KOPT-K1 (cell line): ENCODE results near the gene ZNF586.
A peak's percentile ranks its signal among the peaks of the same experiment; 100 is the strongest.
"Not testable (repeated sequence)": the region's sequence is repeated elsewhere in the genome, so short reads cannot be mapped to it uniquely, and the experiment has no call there.

ENCODE experiments used
- H3K27ac ChIP-seq: fragments of 200-600 bp; sonication (generic); 2 replicates; pipeline ENCODE4 v1.5.1; 2016; ENCODE audit warnings: antibody characterized with exemption, mild to moderate bottlenecking, low read depth, low read length; ENCODE audit not compliant: poor library complexity, severe bottlenecking
- H3K36me3 ChIP-seq: fragments of 200-600 bp; sonication (generic); 2 replicates; pipeline ENCODE4 v1.5.1; 2017; ENCODE audit warnings: antibody characterized with exemption, mild to moderate bottlenecking, low read length, moderate library complexity; ENCODE audit not compliant: insufficient read depth
- H3K9me3 ChIP-seq: fragments of 200-600 bp; sonication (generic); 2 replicates; pipeline ENCODE4 v1.5.1; 2017; ENCODE audit warnings: antibody characterized with exemption, low read length, mild to moderate bottlenecking; ENCODE audit not compliant: insufficient read depth, poor library complexity, severe bottlenecking

ZNF586 gene

GRCh38 chr19:57769345-57770131, at the start of gene ZNF586:
TSS of gene ZNF586 (plus strand) at chr19:57769676. CDS start at chr19:57769843, 167 bp downstream.
- peak within 1 kb of the TSS; percentile 54 for H3K27ac ChIP-seq
- peaks cover 39% of the 10 kb centered on the region for H3K36me3 ChIP-seq
- no peaks in the 10 kb centered on the region for H3K9me3 ChIP-seq

GRCh38 chr19:57719901-57720519, 49.5 kb upstream of the ZNF586 start:
- Histone ChIP-seq H3K27ac (no peak overlapping the region), H3K36me3 (peaks cover 53% of the 10 kb centered on the region), H3K9me3 (peaks cover 23% of the 10 kb centered on the region)

- H3K9me3 ChIP-seq, result peaks cover 23% of the 10 kb centered on the region
- H3K27ac ChIP-seq, result no peak overlapping the region
- H3K36me3 ChIP-seq, result peaks cover 53% of the 10 kb centered on the region
Measured at GRCh38 chr19:57720878-57721277, 48.6 kb upstream of the ZNF586 start.

DNA sequence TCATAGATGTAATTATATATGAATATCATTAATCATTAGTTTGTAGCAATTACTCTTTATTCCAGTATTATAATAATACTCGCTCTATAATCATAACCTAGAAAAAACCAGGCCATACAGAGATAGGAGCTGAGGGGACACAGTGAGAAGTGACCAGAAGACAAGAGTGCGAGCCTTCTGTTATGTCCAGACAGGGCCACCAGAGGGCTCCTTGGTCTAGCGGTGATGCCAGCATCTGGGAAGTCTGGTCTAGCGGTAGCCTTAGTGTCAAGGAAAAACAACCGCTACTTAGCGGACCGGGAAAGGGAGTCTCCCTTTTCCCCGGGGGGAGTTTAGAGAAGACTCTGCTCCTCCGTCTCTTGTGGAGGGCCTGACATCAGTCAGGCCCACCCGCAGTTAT, 31.2 kb upstream of the ZNF586 start:
- not testable (repeated sequence) for H3K9me3 ChIP-seq, H3K36me3 ChIP-seq, H3K27ac ChIP-seq

DNA sequence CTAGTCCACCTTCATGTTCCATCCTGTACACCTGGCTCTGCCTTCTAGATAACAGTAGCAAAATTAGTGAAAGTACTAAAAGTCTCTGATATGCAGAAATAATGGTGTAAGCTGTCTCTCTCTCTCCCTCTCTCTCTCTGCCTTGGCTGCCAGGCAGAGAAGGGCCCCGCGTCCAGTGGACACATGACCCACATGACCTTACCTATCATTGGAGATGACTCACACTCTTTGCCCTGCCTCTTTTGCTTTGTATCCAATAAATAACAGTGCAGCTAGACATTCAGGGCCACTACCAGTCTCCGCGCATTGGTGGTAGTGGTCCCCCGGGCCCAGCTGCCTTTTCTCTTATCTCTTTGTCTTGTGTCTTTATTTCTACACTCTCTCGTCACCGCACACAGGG, 30.7 kb upstream of the ZNF586 start:
- not testable (repeated sequence) for H3K36me3 ChIP-seq, H3K27ac ChIP-seq, H3K9me3 ChIP-seq

- peaks cover 38% of the 10 kb centered on the region for H3K36me3 ChIP-seq
- H3K9me3 ChIP-seq, result no peaks in the 10 kb centered on the region
- H3K27ac ChIP-seq, result peak within 1 kb of the TSS; percentile 78
Measured at GRCh38 chr19:57746580-57747471, 22.6 kb upstream of the ZNF586 start, which contains the start of gene ZNF776. TSS of gene ZNF776 (plus strand) at chr19:57746815. CDS start at chr19:57747059, 244 bp downstream.

- Histone ChIP-seq H3K27ac (peak overlapping the region; percentile 78), H3K9me3 (no peaks in the 10 kb centered on the region), H3K36me3 (peaks cover 44% of the 10 kb centered on the region)
Measured at GRCh38 chr19:57747472-57747807, 22.0 kb upstream of the ZNF586 start.

- H3K27ac ChIP-seq, result peak overlapping the region; percentile 78
- H3K36me3 ChIP-seq, result peaks cover 50% of the 10 kb centered on the region
- no peaks in the 10 kb centered on the region for H3K9me3 ChIP-seq
Measured at GRCh38 chr19:57748029-57748428, 21.4 kb upstream of the ZNF586 start.

DNA sequence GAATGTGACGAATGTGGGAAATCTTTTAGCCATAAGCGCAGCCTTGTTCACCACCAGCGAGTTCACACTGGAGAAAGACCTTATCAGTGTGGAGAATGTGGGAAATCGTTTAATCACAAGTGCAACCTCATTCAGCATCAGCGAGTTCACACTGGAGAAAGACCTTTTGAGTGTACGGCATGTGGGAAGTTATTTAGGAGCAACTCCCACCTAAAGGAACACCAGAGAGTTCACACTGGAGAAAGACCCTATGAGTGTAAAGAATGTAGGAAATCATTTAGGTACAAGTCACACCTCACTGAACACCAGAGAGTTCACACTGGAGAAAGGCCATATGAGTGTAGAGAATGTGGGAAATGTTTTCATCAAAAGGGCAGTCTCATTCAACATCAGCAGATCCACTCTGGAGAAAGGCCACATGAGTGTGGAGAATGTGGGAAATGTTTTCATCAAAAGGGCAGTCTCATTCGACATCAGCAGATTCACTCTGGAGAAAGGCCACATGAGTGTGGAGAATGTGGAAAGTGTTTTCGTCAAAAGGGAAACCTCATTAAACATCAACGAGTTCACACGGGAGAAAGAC, 15.3 kb upstream of the ZNF586 start:
- no peaks in the 10 kb centered on the region for H3K9me3 ChIP-seq
- H3K27ac ChIP-seq, result no peak overlapping the region
- H3K36me3 ChIP-seq, result peaks cover 100% of the 10 kb centered on the region

DNA sequence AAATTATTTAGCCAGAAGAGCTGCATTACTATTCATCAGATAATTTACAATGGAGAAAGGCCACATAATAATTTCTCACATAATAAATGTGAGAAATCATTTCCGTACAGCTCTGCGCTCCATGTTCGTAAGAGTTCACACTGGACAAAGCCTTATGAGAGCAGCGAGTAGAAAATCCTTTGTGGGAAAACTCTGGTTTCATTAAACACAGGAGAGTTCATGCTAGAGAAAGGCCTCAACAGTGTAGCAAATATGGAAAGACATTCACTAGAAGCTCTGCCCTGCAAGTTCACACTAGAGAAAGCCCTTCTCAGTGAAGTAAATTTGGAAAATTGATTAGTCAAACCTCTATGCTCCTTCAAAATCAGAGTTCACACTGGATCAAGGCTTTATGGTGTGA, 14.4 kb upstream of the ZNF586 start:
- Histone ChIP-seq H3K27ac (no peak overlapping the region), H3K36me3 (peaks cover 100% of the 10 kb centered on the region)

DNA sequence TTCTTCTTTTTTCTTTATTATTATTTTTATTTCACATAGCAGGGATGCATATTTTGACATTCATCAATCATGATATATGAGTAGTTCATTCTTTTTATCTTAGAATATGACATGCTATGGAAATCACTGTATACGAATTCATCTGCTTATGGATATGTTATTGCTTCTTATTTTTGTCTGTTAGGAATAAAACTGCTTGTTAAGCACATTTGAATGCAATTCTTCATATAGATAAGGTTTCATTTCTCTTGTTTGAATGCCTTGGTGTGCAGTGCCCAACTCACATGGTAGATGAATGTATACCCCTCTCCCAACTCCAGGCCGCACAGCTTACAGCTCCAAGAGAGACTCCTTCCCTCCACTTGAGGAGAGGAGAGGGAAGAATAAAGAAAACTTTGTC, 11.5 kb upstream of the ZNF586 start:
- Histone ChIP-seq H3K9me3 (no peaks in the 10 kb centered on the region), H3K36me3 (peaks cover 95% of the 10 kb centered on the region), H3K27ac (no peak overlapping the region)

More for the DNA sequence above, 14.4 kb upstream of the ZNF586 start:
- H3K9me3 ChIP-seq, result no peaks in the 10 kb centered on the region

DNA sequence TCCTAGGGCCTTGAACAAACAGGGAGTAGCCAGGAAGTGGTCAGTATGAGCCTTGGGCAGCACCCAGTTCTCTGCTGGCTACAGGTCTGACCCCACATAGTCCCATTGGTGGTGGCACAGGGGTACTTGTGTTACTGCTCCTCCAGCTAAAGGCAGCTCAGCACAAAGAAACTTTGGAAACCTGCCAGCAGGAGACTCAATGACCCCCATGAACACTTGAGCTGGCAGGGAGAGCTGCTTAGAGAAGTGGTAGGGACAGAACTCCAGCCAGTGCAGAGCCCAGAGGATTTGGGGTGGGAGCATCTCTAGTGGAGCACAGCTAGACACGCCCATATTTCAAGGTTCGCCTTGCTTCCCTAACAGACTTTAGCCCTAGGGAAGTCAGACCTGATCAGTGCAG, 10.4 kb upstream of the ZNF586 start:
- Histone ChIP-seq H3K9me3 (no peaks in the 10 kb centered on the region), H3K36me3 (peaks cover 95% of the 10 kb centered on the region), H3K27ac (no peak overlapping the region)

- Histone ChIP-seq H3K36me3 (peaks cover 50% of the 10 kb centered on the region), H3K27ac (no peak overlapping the region), H3K9me3 (no peaks in the 10 kb centered on the region)
Measured at GRCh38 chr19:57771417-57771816, 1.9 kb downstream of the ZNF586 start.

DNA sequence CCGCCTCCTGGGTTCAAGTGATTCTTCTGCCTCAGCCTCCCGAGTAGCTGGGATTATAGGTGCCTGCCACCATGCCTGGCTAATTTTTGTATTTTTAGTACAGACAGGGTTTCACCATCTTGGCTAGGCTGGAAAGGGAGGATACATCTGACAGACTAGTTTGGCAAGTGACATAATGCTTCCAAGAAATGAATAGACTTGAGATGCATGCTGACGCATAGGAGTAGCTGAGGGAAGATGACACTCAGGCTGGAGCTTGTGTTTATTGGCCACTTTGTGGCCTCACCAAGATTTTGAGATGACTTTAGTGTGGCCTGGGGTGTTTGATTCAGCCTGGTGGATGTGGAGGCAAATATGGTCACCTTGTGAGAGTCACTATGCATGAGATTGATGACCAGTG, 4.0 kb downstream of the ZNF586 start:
- Histone ChIP-seq H3K9me3 (peaks cover 6% of the 10 kb centered on the region), H3K36me3 (peaks cover 71% of the 10 kb centered on the region), H3K27ac (no peak overlapping the region)
